SK-N-SH treated with all-trans-retinoic acid at 6 μM for 48 hours (cell line): ENCODE results near the gene IFITM2.
"Not testable (repeated sequence)": the region's sequence is repeated elsewhere in the genome, so short reads cannot be mapped to it uniquely, and the experiment has no call there.

Source experiments
- ATAC-seq: fragments of 200-7000 bp; cut with Tn5 transposase; 3 replicates; pipeline ENCODE4 v1.9.1; 2020; ENCODE audit warnings: mild to moderate bottlenecking, moderate library complexity
- ARNTL ChIP-seq: fragments of 450-650 bp; formaldehyde crosslinking; IDR thresholded peaks from 2 replicates; pipeline ENCODE4 v1.5.0; 2020; ENCODE audit warnings: low read depth, mild to moderate bottlenecking, moderate library complexity, borderline replicate concordance
- BACH2 ChIP-seq: fragments of 250-450 bp; sonication (Bioruptor Pico); IDR thresholded peaks from 2 replicates; pipeline ENCODE4 v1.9.0; 2021; ENCODE audit warnings: mild to moderate bottlenecking, borderline replicate concordance
- CSDC2 ChIP-seq: fragments of 250-450 bp; sonication (Bioruptor Pico); IDR thresholded peaks from 2 replicates; pipeline ENCODE4 v1.5.0; 2020; ENCODE audit warnings: mild to moderate bottlenecking, moderate library complexity
- ESRRG ChIP-seq: fragments of 250-450 bp; sonication (Bioruptor Pico); IDR thresholded peaks from 2 replicates; pipeline ENCODE4 v1.6.1; 2021; ENCODE audit warnings: mild to moderate bottlenecking
- ISL1 ChIP-seq: fragments of 250-450 bp; sonication (Bioruptor Pico); IDR thresholded peaks from 2 replicates; pipeline ENCODE4 v2.1.2; 2022; ENCODE audit warnings: mild to moderate bottlenecking, moderate library complexity
- OSR1 ChIP-seq: fragments of 250-450 bp; sonication (Bioruptor Pico); IDR thresholded peaks from 2 replicates; pipeline ENCODE4 v1.8.0; 2022; ENCODE audit warnings: moderate library complexity, mild to moderate bottlenecking, inconsistent platforms
- PPARA ChIP-seq: fragments of 250-450 bp; sonication (Bioruptor Pico); IDR thresholded peaks from 2 replicates; pipeline ENCODE4 v1.5.0; 2020; ENCODE audit warnings: mild to moderate bottlenecking, borderline replicate concordance
- RARB ChIP-seq: fragments of 250-450 bp; sonication (Bioruptor Pico); IDR thresholded peaks from 2 replicates; pipeline ENCODE4 v1.8.0; 2021; ENCODE audit warnings: mild to moderate bottlenecking, moderate library complexity
- SNAI2 ChIP-seq: fragments of 250-450 bp; sonication (Bioruptor Pico); IDR thresholded peaks from 2 replicates; pipeline ENCODE4 v1.5.0; 2020; ENCODE audit warnings: mild to moderate bottlenecking, moderate library complexity
- TCF4 ChIP-seq: fragments of 250-450 bp; sonication (Bioruptor Pico); IDR thresholded peaks from 2 replicates; pipeline ENCODE4 v1.8.0; 2021; ENCODE audit warnings: mild to moderate bottlenecking, moderate library complexity, borderline replicate concordance
- TOX ChIP-seq: fragments of 250-450 bp; sonication (Bioruptor Pico); IDR thresholded peaks from 2 replicates; pipeline ENCODE4 v1.8.0; 2021; ENCODE audit warnings: mild to moderate bottlenecking, moderate library complexity, borderline replicate concordance
- ZC3H10 ChIP-seq: fragments of 250-450 bp; sonication (Bioruptor Pico); IDR thresholded peaks from 2 replicates; pipeline ENCODE4 v1.5.1; 2021; ENCODE audit warnings: mild to moderate bottlenecking, moderate library complexity
- ZFP30 ChIP-seq: fragments of 450-650 bp; formaldehyde crosslinking; IDR thresholded peaks from 2 replicates; pipeline ENCODE4 v1.5.0; 2022; ENCODE audit warnings: mild to moderate bottlenecking, moderate library complexity
- ZNF70 ChIP-seq: fragments of 450-650 bp; formaldehyde crosslinking; IDR thresholded peaks from 2 replicates; pipeline ENCODE4 v1.5.0; 2020; ENCODE audit warnings: mild to moderate bottlenecking, moderate library complexity
- TF ChIP-seq, protein P1 (sequence below): fragments of 250-450 bp; sonication (Bioruptor Pico); IDR thresholded peaks from 2 replicates; pipeline ENCODE4 v1.8.0; 2020; ENCODE audit warnings: mild to moderate bottlenecking, moderate library complexity, borderline replicate concordance
- TF ChIP-seq, protein P2 (sequence below): fragments of 250-450 bp; sonication (Bioruptor Pico); IDR thresholded peaks from 2 replicates; pipeline ENCODE4 v1.5.1; 2021; ENCODE audit warnings: mild to moderate bottlenecking, moderate library complexity
- TF ChIP-seq, protein P3 (sequence below): fragments of 250-450 bp; sonication (Bioruptor Pico); IDR thresholded peaks from 2 replicates; pipeline ENCODE4 v1.5.0; 2020; ENCODE audit warnings: mild to moderate bottlenecking, moderate library complexity
- TF ChIP-seq, protein P4 (sequence below): fragments of 250-450 bp; sonication (Bioruptor Pico); IDR thresholded peaks from 2 replicates; pipeline ENCODE4 v1.8.0; 2021; ENCODE audit warnings: low read depth, mild to moderate bottlenecking, moderate library complexity, borderline replicate concordance

Gene IFITM2

DNA sequence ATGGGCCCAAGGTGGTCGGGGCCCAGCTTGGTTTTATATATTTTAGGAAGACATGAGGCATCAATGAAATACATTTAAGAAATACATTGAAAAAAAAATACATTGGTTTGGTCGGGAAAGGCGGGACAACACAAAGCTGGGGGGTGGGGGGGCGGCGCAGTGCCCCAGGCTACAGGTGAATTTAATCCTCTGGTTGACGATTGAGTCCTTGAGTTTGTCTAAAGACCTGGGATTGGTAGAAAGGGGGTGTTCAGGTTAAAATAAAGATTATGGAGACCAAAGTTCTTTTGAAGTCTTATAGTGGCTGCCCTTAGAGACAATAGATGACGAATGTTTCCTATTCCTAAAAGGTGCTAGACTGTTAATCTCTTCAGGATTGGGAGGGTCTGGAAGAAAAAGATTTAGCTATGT, 9.3 kb downstream of the IFITM2 start:
- TF ChIP-seq ISL1 (CRISPR knock-in tag) (no peak), OSR1 (CRISPR knock-in tag) (no peak), ESRRG (CRISPR knock-in tag) (no peak), ARNTL (CRISPR knock-in tag) (no peak), SNAI2 (CRISPR knock-in tag) (no peak), PPARA (CRISPR knock-in tag) (no peak), ZFP30 (CRISPR knock-in tag) (no peak), BACH2 (CRISPR knock-in tag) (no peak), CSDC2 (CRISPR knock-in tag) (no peak), TOX (CRISPR knock-in tag) (no peak), ZC3H10 (no peak), TCF4 (no peak), RARB (CRISPR knock-in tag) (no peak), ZNF70 (CRISPR knock-in tag) (no peak)
- TF ChIP-seq, protein P1, sequence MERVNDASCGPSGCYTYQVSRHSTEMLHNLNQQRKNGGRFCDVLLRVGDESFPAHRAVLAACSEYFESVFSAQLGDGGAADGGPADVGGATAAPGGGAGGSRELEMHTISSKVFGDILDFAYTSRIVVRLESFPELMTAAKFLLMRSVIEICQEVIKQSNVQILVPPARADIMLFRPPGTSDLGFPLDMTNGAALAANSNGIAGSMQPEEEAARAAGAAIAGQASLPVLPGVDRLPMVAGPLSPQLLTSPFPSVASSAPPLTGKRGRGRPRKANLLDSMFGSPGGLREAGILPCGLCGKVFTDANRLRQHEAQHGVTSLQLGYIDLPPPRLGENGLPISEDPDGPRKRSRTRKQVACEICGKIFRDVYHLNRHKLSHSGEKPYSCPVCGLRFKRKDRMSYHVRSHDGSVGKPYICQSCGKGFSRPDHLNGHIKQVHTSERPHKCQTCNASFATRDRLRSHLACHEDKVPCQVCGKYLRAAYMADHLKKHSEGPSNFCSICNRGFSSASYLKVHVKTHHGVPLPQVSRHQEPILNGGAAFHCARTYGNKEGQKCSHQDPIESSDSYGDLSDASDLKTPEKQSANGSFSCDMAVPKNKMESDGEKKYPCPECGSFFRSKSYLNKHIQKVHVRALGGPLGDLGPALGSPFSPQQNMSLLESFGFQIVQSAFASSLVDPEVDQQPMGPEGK (CRISPR knock-in tag) = no peak
- TF ChIP-seq, protein P2, sequence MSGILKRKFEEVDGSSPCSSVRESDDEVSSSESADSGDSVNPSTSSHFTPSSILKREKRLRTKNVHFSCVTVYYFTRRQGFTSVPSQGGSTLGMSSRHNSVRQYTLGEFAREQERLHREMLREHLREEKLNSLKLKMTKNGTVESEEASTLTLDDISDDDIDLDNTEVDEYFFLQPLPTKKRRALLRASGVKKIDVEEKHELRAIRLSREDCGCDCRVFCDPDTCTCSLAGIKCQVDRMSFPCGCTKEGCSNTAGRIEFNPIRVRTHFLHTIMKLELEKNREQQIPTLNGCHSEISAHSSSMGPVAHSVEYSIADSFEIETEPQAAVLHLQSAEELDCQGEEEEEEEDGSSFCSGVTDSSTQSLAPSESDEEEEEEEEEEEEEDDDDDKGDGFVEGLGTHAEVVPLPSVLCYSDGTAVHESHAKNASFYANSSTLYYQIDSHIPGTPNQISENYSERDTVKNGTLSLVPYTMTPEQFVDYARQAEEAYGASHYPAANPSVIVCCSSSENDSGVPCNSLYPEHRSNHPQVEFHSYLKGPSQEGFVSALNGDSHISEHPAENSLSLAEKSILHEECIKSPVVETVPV (CRISPR knock-in tag) = no peak
- TF ChIP-seq, protein P3, sequence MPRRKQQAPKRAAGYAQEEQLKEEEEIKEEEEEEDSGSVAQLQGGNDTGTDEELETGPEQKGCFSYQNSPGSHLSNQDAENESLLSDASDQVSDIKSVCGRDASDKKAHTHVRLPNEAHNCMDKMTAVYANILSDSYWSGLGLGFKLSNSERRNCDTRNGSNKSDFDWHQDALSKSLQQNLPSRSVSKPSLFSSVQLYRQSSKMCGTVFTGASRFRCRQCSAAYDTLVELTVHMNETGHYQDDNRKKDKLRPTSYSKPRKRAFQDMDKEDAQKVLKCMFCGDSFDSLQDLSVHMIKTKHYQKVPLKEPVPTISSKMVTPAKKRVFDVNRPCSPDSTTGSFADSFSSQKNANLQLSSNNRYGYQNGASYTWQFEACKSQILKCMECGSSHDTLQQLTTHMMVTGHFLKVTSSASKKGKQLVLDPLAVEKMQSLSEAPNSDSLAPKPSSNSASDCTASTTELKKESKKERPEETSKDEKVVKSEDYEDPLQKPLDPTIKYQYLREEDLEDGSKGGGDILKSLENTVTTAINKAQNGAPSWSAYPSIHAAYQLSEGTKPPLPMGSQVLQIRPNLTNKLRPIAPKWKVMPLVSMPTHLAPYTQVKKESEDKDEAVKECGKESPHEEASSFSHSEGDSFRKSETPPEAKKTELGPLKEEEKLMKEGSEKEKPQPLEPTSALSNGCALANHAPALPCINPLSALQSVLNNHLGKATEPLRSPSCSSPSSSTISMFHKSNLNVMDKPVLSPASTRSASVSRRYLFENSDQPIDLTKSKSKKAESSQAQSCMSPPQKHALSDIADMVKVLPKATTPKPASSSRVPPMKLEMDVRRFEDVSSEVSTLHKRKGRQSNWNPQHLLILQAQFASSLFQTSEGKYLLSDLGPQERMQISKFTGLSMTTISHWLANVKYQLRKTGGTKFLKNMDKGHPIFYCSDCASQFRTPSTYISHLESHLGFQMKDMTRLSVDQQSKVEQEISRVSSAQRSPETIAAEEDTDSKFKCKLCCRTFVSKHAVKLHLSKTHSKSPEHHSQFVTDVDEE (CRISPR knock-in tag) = no peak
- TF ChIP-seq, protein P4, sequence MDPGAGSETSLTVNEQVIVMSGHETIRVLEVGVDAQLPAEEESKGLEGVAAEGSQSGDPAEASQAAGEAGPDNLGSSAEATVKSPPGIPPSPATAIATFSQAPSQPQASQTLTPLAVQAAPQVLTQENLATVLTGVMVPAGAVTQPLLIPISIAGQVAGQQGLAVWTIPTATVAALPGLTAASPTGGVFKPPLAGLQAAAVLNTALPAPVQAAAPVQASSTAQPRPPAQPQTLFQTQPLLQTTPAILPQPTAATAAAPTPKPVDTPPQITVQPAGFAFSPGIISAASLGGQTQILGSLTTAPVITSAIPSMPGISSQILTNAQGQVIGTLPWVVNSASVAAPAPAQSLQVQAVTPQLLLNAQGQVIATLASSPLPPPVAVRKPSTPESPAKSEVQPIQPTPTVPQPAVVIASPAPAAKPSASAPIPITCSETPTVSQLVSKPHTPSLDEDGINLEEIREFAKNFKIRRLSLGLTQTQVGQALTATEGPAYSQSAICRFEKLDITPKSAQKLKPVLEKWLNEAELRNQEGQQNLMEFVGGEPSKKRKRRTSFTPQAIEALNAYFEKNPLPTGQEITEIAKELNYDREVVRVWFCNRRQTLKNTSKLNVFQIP (CRISPR knock-in tag) = no peak
- TF ChIP-seq, all 23 proteins: peak for 0
- ATAC-seq = no peak

DNA sequence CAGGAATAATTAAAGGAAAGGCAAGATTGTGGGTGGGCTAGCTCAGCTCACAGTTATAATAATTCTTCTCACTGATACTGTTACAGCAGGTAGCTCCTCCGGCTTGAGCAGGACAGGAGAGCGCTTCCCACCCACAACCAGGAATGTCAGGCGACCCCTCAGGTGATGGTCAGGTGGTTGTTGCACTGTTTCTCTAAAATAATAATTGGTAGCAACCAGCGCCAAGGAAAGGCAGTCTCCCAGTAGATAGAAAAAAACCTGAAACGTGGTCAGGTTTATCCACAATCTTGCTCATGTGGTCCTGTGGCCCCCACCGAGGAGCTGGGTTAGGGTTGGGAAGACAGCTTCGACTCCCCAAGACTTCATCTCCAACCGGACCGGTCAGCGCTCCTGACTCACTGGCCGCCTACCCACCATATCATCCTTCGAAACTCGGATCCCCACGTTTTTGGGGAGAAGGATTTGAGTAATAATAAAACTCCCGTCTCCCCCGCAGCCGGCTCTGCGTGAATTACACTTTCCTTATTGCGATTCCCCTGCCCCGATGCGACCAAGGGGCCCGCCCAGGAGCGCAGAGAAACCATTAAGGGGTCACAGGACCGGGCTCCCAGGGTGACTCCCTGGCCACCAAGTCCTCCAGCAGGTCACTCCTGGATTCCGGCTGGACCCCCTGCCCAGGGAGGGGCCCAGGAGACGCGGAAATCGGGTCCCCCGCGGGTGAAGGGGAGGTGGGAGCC, 10.2 kb downstream of the IFITM2 start:
- not testable (repeated sequence) for ATAC-seq

DNA sequence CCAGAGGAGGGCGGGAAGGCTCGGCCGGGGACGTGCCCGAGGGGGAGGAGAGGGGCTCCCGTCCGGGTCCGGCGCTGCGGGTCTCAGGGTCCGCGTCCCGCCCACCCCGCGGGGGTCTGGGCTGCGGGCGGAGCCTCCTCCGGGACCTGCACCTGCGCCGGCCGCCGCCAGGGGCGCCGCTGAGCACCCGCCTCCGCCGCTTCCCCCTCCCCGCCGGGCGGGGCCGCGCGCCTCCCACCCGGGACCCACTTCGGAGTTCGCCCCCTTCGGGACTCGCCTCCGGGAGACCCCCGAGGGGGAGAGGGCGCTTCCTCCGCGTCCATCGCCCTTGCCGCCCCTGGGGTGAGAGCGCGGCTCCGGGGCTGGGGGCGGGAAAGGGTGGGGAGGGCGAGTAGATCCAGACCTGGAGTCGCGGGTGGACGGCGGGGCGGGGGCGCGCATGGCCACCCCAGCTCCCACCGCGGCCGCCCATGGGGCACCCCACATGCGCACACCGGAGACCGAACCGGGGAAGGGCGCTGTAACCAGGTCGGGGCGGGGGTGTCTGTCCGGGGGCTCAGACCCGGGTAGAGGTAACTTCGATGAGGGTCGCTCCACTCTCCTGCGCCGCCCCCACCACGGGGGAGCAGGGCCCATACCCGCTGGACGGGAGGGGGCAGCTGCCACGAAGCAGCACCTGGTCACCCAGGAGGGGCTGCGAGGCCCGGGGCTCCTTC, 10.9 kb downstream of the IFITM2 start:
- peak; percentile 51 for ATAC-seq

- peak; percentile 47 for ATAC-seq
Observed at GRCh38 chr11:319121-319887, 11.7 kb downstream of the IFITM2 start.

DNA sequence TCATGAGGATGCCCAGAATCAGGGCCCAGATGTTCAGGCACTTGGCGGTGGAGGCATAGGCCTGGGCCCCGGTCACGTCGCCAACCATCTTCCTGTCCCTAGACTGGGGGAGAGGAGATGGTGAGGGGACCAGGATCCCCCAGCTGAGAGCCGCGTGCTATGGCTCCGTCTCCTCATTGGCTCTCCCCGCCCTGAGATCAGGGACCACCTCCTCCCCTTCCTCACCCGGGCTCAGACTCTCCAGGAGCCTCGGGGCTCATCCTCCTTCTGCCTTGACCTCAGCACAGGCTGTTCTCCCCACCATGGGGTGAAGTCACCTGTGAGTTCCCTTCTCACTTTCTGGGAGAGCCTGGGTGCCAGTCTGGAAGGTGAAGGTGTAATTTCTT, 12.3 kb downstream of the IFITM2 start:
- not testable (repeated sequence) for ATAC-seq
